GM18505 (cell line): ENCODE measurements around the gene SASH3.
"Not testable (repeated sequence)": the region's sequence is repeated elsewhere in the genome, so short reads cannot be mapped to it uniquely, and the experiment has no call there.

Experiments used
- ATAC-seq: cut with Tn5 transposase; IDR thresholded peaks from one replicate; pipeline ENCODE4 v1.9.1; 2021; ENCODE audit not compliant: unreplicated experiment
- POLR2A ChIP-seq: IDR thresholded peaks from 4 replicates; pipeline ENCODE4 v1.6.1; 2011; ENCODE audit warnings: borderline replicate concordance; ENCODE audit not compliant: insufficient read depth, insufficient read length; ENCODE audit errors: extremely low read depth

The SASH3 gene

GRCh38 chrX:129779747-129780146 lies at the start of gene SASH3:
Gene SASH3, plus strand, starts transcription at chrX:129779949. Its CDS starts 149 bp downstream, at chrX:129780098.
- TF ChIP-seq POLR2A, result peak; percentile 95
- ATAC-seq, result peak; percentile 27

- no peak for ATAC-seq
- TF ChIP-seq POLR2A, result no peak
These were observed 48.5 kb upstream of the SASH3 start for GRCh38 chrX:129731228-129731627.

DNA sequence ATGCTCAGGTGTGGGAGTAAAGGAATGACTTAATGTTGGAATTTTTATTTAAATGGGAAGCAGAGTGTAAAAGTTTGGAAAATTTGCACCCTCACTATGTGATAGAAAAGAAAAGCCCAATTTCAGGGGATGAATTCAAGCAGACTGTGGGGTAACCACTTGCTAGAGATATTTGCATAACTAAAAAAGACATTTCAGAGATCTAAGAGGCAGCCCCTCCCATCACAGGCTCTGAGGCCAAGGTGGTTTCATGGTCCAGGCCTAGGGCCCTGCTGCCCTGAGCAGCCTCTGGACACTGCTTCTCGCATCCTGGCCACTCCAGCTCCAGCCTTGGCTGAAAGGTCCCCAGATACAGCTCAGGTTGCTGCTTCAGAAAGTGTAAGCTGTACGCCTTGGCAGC lies 46.9 kb upstream of the SASH3 start:
- no peak for ATAC-seq
- TF ChIP-seq POLR2A, result no peak

GRCh38 chrX:129733335-129733734 lies 46.4 kb upstream of the SASH3 start:
- no peak for TF ChIP-seq POLR2A
- no peak for ATAC-seq

DNA sequence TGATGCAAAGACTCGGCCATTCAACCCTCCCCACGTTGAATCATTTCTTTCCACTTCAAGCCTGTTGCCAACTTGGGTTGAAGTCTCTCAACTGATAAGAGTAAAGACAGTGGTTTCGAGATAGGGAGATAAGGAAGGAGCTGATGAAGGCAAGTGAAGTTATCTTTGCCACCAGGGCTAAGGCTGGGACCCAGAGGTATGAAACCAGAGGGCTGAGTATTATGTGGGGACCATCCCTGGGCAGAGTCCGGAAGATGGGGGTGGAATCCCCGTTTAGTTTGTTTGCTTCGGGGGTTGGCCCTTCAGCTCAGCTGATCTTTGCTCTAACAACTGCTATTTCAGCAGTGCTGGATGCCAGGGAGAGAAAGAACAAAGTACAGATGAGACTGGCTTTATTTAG lies 43.3 kb upstream of the SASH3 start:
- TF ChIP-seq POLR2A, result no peak
- no peak for ATAC-seq

- ATAC-seq, result no peak
- TF ChIP-seq POLR2A, result no peak
These were observed 41.8 kb upstream of the SASH3 start for GRCh38 chrX:129737916-129738315.

DNA sequence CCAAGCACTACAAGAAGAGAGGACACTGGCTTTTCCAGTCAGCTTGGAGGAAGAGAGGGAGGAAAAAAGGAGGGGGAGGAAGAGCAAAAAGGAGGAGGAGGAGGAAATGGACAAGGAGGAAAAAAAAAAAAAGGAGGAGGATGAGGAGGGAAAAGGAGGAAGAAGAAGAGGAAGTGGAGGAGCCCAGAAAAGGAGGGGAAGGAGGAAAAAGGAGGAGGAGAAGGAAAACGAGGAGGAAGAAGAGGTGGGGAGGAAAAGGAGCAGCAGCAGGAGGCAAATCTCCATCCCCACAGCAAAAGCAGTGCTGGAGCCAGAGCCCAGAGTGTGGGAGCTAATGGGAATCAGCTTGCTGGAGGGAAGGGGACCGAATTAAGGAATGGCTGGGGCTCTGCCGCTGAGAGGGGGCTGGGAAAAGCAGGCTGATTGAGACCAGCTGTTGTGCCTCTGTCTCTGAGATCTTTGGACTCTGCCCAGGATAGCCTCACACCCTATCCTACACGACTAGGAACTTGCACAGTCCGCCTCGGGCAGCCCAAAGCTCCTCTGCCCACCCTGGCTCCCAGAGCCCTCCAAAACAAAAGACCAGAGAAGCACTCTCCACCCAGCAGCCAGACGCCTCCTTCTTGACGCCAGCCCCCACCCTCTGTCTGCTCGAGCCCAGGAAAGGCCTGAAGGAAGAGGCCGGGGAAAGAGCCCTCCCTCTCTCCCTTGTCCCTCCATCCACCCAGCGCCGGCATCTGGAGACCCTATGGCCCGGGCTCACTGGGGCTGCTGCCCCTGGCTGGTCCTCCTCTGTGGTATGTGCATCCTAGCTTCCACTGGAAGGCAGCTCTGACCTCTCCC lies 41.1 kb upstream of the SASH3 start, which contains the start of gene XPNPEP2:
Gene XPNPEP2 (plus strand): TSS at position 514 of the 843 bp plus-strand sequence. CDS start 235 bp downstream, at position 749.
- TF ChIP-seq POLR2A, result no peak
- ATAC-seq, result no peak

- TF ChIP-seq POLR2A, result no peak
- ATAC-seq, result no peak
These were observed 40.2 kb upstream of the SASH3 start for GRCh38 chrX:129739578-129739977.

GRCh38 chrX:129741880-129742758 lies 37.6 kb upstream of the SASH3 start:
- ATAC-seq, result no peak
- no peak for TF ChIP-seq POLR2A

DNA sequence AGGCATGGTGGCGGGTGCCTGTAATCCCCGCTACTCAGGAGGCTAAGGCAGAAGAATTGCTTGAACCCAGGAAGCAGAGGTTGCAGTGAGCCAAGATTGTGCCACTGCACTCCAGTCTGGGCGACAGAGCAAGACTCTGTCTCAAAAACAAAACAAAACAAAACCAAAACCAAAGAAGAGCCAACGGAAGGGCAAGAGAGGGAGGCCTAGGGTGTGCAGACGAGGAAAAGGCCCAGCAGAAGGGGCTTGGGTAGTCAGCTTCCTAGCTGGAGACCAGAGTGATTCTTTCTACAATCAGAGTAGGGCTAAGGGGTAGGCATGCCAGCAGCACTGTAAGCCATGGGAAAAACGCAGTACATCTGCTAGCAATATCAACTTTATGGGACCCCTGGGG lies 37.0 kb upstream of the SASH3 start:
- ATAC-seq, result not testable (repeated sequence)

DNA sequence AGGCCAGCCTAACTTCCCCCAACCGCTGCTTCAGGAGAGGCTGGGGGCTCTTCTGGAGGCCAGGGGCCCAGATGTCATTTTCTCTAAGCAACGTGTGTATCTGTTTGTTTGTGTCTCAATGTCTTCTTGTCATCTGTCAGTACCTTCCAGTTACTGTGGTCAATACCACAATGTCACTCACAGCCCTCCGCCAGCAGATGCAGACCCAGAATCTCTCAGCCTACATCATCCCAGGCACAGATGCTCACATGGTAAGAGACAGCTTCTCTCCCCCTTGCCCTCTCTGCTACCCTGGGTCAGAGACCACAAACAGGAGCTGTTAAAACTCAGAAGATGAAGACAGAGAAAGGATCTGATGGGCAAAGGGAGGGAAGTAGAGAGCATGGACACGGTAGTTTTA lies 35.9 kb upstream of the SASH3 start:
- no peak for ATAC-seq
- no peak for TF ChIP-seq POLR2A

- no peak for TF ChIP-seq POLR2A
- no peak for ATAC-seq
These were observed 34.9 kb upstream of the SASH3 start for GRCh38 chrX:129744861-129745321.

DNA sequence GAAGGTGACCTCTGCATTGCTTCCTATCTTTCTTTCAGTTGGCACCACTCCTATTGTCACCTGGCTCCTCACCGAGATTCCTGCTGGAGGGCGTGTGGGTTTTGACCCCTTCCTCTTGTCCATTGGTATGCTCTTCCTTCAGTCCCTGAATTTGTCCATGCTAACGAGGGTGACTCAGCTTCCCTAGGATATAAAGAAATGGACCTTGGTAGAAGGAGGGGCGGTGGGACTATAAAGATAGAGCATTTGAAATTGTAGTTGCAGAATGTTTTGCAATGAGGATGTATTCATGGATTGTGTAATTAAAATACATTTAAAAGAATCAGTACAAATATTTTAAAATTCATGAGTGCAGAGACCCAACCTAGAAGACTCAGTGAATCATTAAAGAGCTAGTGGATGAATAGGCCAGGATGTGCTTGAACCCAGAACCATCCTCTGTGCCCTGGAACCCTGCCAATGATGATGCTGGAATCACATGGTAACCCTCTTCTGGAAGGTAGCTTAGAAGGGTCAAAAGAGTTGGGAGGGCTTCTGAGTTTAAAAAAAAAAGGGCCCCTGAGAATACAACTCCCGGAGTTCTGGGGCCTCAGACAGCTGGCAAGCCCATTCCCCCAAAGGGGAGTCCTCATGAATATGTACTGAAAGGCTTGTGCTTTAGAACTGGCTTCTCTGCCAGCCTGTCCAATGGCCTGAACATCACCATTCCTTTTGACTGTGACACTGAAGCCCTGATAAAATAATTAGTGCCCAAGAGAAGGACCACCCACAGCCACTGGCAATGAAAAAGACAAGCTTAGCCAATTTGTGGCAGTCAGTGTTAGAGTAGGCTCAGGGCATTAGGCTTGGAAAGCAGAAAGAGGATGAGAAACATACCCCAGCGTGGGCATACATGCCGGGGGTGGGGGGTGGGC lies 32.9 kb upstream of the SASH3 start:
- no peak for ATAC-seq
- TF ChIP-seq POLR2A, result no peak

GRCh38 chrX:129747533-129747932 lies 32.2 kb upstream of the SASH3 start:
- ATAC-seq, result no peak
- no peak for TF ChIP-seq POLR2A
